Endothelial cell of umbilical vein (primary cell): ENCODE measurements around the gene TRAPPC2L. TPM values are rescaled to one million over a fixed set of nuclear protein-coding genes. Genes with fewer than 3 reads are reported as not detected.

ENCODE experiments used
- BruUV-seq: library from RNA; stranded (reverse); fragments of 400-500 nt; replicated peaks from 2 replicates; lab custom pipeline; 2021; lab: Mats Ljungman, UMichigan
- CTCF ChIA-PET: fragments of 300-600, 350-600 bp; sonication (Branson Sonifier 250); formaldehyde crosslinking; loops from one replicate; lab custom pipeline; 2021; ENCODE audit warnings: antibody characterized with exemption, inconsistent platforms; lab: Charles Lee
- POLR2A ChIA-PET: fragments of 300-600, 350-600 bp; sonication (Branson Sonifier 250); formaldehyde crosslinking; loops from one replicate; lab custom pipeline; 2021; ENCODE audit warnings: antibody characterized with exemption, inconsistent platforms; lab: Charles Lee
- DNase-seq: peaks from one replicate; pipeline ENCODE4 v3.0.0-alpha.2; 2011; ENCODE audit warnings: low read depth, low spot score
- FAIRE-seq: peaks from 2 replicates; lab custom pipeline; 2011; peaks lifted over from hg19 to GRCh38; lab: Jason Lieb, UNC
- H2AFZ ChIP-seq: 2 replicates; pipeline ENCODE4 v1.6.0; 2012; ENCODE audit warnings: low read depth, low read length, control low read depth, inconsistent platforms
- H3K27ac ChIP-seq: 2 replicates; pipeline ENCODE4 v1.5.1; 2011; ENCODE audit warnings: low read depth, mild to moderate bottlenecking, control low read depth, low read length, moderate library complexity; ENCODE audit not compliant: insufficient read depth
- H3K27me3 ChIP-seq, 2 experiments: 2 replicates each; pipeline versions ENCODE4 v1.6.0 to v1.6.1; 2011; ENCODE audit warnings: low read length in 2 of 2, mixed read lengths in 1 of 2; ENCODE audit not compliant: control insufficient read depth in 2 of 2, insufficient read depth in 2 of 2
- H3K36me3 ChIP-seq, 2 experiments: 2 replicates in 1 of 2; 3 replicates in 1 of 2; pipeline ENCODE4 v1.5.1; 2011; ENCODE audit warnings: low read length in 2 of 2, mild to moderate bottlenecking in 1 of 2, moderate library complexity in 1 of 2; ENCODE audit not compliant: control insufficient read depth in 2 of 2, insufficient read depth in 2 of 2; ENCODE audit errors: extremely low read depth in 1 of 2
- H3K4me1 ChIP-seq: 3 replicates; pipeline ENCODE4 v1.5.1; 2011; ENCODE audit warnings: mild to moderate bottlenecking, low read length; ENCODE audit not compliant: control insufficient read depth, insufficient read depth; ENCODE audit errors: extremely low read depth
- H3K4me2 ChIP-seq: 2 replicates; pipeline ENCODE4 v1.6.1; 2011; ENCODE audit warnings: low read length, control low read depth, mixed read lengths; ENCODE audit not compliant: insufficient read depth
- H3K4me3 ChIP-seq, 3 experiments: fragments of 200-600 bp in 1 of 3; sonication (generic), shearing (Covaris generic) in 1 of 3; replicated peaks in 1 of 3; 2 replicates each; pipeline ENCODE4 v1.5.1; 2011 to 2016; ENCODE audit warnings: control low read depth in 3 of 3, low read length in 3 of 3, mild to moderate bottlenecking in 2 of 3, inconsistent platforms in 1 of 3, low read depth in 1 of 3, moderate library complexity in 1 of 3; ENCODE audit not compliant: insufficient read depth in 1 of 3
- H3K79me2 ChIP-seq: 2 replicates; pipeline ENCODE4 v1.6.0; 2012; ENCODE audit warnings: low read length, inconsistent platforms; ENCODE audit not compliant: control insufficient read depth, insufficient read depth
- H3K9ac ChIP-seq: replicated peaks from 2 replicates; pipeline ENCODE3; 2011; ENCODE audit warnings: low read length, control low read depth; ENCODE audit not compliant: insufficient read depth; ENCODE audit errors: extremely low read depth
- H3K9me1 ChIP-seq: replicated peaks from 3 replicates; pipeline ENCODE4 v1.6.0; 2011; ENCODE audit warnings: mild to moderate bottlenecking, low read length; ENCODE audit not compliant: control insufficient read depth, insufficient read depth; ENCODE audit errors: extremely low read depth
- H3K9me3 ChIP-seq: replicated peaks from 2 replicates; pipeline ENCODE4 v1.5.1; 2012; ENCODE audit warnings: low read length, inconsistent platforms; ENCODE audit not compliant: control insufficient read depth, insufficient read depth
- H4K20me1 ChIP-seq: replicated peaks from 2 replicates; pipeline ENCODE3; 2011; ENCODE audit warnings: mild to moderate bottlenecking, low read length; ENCODE audit not compliant: control insufficient read depth, insufficient read depth; ENCODE audit errors: extremely low read depth
- EZH2 ChIP-seq: IDR thresholded peaks from 2 replicates; pipeline ENCODE4 v1.6.1; 2012; ENCODE audit warnings: borderline replicate concordance, low read depth, mild to moderate bottlenecking, moderate library complexity, low read length, inconsistent platforms; ENCODE audit not compliant: severe bottlenecking
- FOS ChIP-seq: IDR thresholded peaks from 2 replicates; pipeline ENCODE4 v1.6.1; 2011; ENCODE audit warnings: mild to moderate bottlenecking, low read length, moderate library complexity, borderline replicate concordance; ENCODE audit not compliant: insufficient read depth
- GATA2 ChIP-seq: IDR thresholded peaks from 2 replicates; pipeline ENCODE4 v1.7.0; 2011; ENCODE audit warnings: low read depth, mild to moderate bottlenecking, moderate library complexity, mixed read lengths, low read length; ENCODE audit not compliant: insufficient read length, insufficient read depth
- JUN ChIP-seq: IDR thresholded peaks from 2 replicates; pipeline ENCODE4 v1.6.1; 2011; ENCODE audit warnings: borderline replicate concordance, low read depth; ENCODE audit not compliant: insufficient read length, insufficient read depth
- MYC ChIP-seq: IDR thresholded peaks from one replicate; pipeline ENCODE4 v1.6.1; 2011; ENCODE audit warnings: mild to moderate bottlenecking, low read depth, low read length
- POLR2A ChIP-seq: IDR thresholded peaks from 2 replicates; pipeline ENCODE4 v1.6.1; 2012; ENCODE audit warnings: low read depth, mild to moderate bottlenecking, control low read depth, low read length
- POLR2AphosphoS5 ChIP-seq: IDR thresholded peaks from 2 replicates; pipeline ENCODE4 v1.6.1; 2012; ENCODE audit warnings: low read depth, mild to moderate bottlenecking, control low read depth, low read length, moderate library complexity; ENCODE audit not compliant: insufficient read depth
- dilution Hi-C: fragments of 300-500 bp; cut with MboI; formaldehyde crosslinking; loops from one replicate; pipeline ENCODE4 v1.15.0; 2019; ENCODE audit warnings: low sequenced_read_pairs; ENCODE audit not compliant: extremely low pct_ligation_motif_present
- intact Hi-C: fragments of 100-400 bp; cut with micrococcal nuclease; formaldehyde crosslinking; loops from one replicate; pipeline ENCODE4 v1.10.0; 2022
- polyA plus RNA-seq, 4 experiments: library from polyadenylated mRNA; depleted of rRNA in 3 of 4; stranded (reverse) in 3 of 4; unstranded in 1 of 4; fragments of >200 nt; gene quantifications; 2 replicates each; pipeline versions ENCODE4 v1.2.1 to v1.2.3, GENCODE V29; 2011 to 2012; ENCODE audit warnings: missing spikeins in 1 of 4
- total RNA-seq: library from RNA; stranded (reverse); gene quantifications from 2 replicates; pipeline ENCODE4 v1.2.3, GENCODE V29; 2021
- TF ChIP-seq, protein P1 (sequence below), 2 donors: IDR thresholded peaks; 1 replicate in 1 of 2; 2 replicates in 1 of 2; pipeline ENCODE4 v1.5.1; 2011; ENCODE audit warnings: low read length in 2 of 2, mild to moderate bottlenecking in 2 of 2, moderate library complexity in 2 of 2, control low read depth in 1 of 2, inconsistent platforms in 1 of 2, low read depth in 1 of 2; ENCODE audit not compliant: insufficient read depth in 1 of 2; ENCODE audit errors: extremely low read depth in 1 of 2
- TF ChIP-seq, protein P2 (sequence below): IDR thresholded peaks from 2 replicates; pipeline ENCODE4 v1.6.1; 2011; ENCODE audit not compliant: insufficient read depth, insufficient read length

Gene TRAPPC2L
- total and polyA plus RNA-seq, 2 donors (not counting 3 experiments of a cell fraction or from before 2014, with no cell fraction given): 61.9 to 131 TPM

DNA sequence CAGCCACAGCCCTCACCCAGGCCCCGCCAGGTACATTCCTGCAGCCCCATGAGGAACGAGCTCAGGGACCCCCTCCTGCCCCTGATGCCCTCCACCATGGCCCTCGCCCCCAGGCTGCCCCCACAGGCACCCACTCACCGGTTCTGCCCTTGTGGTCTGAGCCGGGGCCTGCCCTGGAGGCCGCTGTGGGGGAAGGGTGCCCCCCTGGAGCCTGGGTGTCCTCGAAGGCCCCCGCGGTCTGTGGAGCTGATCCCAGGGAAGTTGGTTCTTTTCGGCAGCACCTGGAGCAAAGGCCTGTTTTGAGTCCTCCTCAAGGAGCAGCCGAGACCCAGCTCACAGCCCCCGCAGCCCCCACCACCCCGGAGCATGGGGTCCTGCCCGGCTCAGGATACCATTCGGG is 7.2 kb downstream of the TRAPPC2L start:
- Histone ChIP-seq H3K36me3 (peaks cover 0 to 24% of the 10 kb centered on the region in 2 experiments), H3K4me1 (no peaks in the 10 kb centered on the region), H3K9me1 (no peaks in the 10 kb centered on the region), H2AFZ (no peak overlapping the region), H3K27me3 (no peaks in the 10 kb centered on the region), H3K9me3 (no peaks in the 10 kb centered on the region), H3K4me2 (no peak overlapping the region), H3K9ac (no peak overlapping the region), H3K27ac (no peak overlapping the region), H4K20me1 (no peaks in the 10 kb centered on the region), H3K79me2 (no peaks in the 10 kb centered on the region), H3K4me3 (no peak overlapping the region)
- CTCF ChIA-PET: interaction anchor here (1.1 kb wide), 1 partner anchor 16 kb away, joined by 3 read pairs; no protein-coding TSS in a partner anchor
- no peak for TF ChIP-seq EZH2
- no peak for TF ChIP-seq POLR2A
- TF ChIP-seq, protein P1, sequence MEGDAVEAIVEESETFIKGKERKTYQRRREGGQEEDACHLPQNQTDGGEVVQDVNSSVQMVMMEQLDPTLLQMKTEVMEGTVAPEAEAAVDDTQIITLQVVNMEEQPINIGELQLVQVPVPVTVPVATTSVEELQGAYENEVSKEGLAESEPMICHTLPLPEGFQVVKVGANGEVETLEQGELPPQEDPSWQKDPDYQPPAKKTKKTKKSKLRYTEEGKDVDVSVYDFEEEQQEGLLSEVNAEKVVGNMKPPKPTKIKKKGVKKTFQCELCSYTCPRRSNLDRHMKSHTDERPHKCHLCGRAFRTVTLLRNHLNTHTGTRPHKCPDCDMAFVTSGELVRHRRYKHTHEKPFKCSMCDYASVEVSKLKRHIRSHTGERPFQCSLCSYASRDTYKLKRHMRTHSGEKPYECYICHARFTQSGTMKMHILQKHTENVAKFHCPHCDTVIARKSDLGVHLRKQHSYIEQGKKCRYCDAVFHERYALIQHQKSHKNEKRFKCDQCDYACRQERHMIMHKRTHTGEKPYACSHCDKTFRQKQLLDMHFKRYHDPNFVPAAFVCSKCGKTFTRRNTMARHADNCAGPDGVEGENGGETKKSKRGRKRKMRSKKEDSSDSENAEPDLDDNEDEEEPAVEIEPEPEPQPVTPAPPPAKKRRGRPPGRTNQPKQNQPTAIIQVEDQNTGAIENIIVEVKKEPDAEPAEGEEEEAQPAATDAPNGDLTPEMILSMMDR (IDR thresholded peaks at IDR 0.05; ENCODE audit: extremely low read depth in 1 of 2, insufficient read depth in 1 of 2, low read depth in 1 of 2, low read length in 2 of 2): no peak
- TF ChIP-seq, protein P2, sequence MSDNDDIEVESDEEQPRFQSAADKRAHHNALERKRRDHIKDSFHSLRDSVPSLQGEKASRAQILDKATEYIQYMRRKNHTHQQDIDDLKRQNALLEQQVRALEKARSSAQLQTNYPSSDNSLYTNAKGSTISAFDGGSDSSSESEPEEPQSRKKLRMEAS: no peak
- POLR2A ChIA-PET: no interaction called here
- no TSS peak for BruUV-seq
- DNase-seq (no peak), FAIRE-seq (no peak)
- intact Hi-C loops: no loop called here
- dilution Hi-C loops: no loop called here

DNA sequence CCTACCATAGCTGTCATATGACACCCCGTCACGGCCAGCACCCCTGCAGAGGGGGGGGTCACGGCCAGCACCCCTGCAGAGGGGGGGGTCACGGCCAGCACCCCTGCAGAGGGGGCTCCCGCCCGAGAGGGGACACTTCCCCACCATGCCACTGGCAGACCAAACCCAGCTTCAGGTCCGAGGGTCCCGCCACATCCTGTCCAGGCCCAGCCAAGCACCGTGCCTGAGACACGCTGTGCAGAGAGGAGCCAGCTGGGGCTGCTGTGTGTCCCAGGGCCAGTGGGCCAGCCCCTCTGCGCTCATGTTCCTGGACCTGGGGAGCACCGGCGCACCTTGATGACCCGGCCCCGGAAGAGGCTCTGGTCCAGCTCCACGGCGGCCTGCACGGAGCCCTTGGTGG is 7.6 kb downstream of the TRAPPC2L start:
- Histone ChIP-seq H4K20me1 (no peaks in the 10 kb centered on the region), H2AFZ (no peak overlapping the region), H3K9me1 (no peaks in the 10 kb centered on the region), H3K4me3 (no peak overlapping the region), H3K36me3 (peaks cover 0 to 20% of the 10 kb centered on the region in 2 experiments), H3K9ac (no peak overlapping the region), H3K4me1 (no peaks in the 10 kb centered on the region), H3K27ac (no peak overlapping the region), H3K9me3 (no peaks in the 10 kb centered on the region), H3K79me2 (no peaks in the 10 kb centered on the region), H3K4me2 (no peak overlapping the region), H3K27me3 (no peaks in the 10 kb centered on the region)
- FAIRE-seq: no peak
- TF ChIP-seq JUN: no peak
- TF ChIP-seq GATA2: no peak
- TF ChIP-seq MYC: no peak
- TF ChIP-seq, protein P1 (IDR thresholded peaks at IDR 0.05; ENCODE audit: extremely low read depth in 1 of 2, insufficient read depth in 1 of 2, low read depth in 1 of 2, low read length in 2 of 2): no peak
- TF ChIP-seq, protein P2: no peak
- TF ChIP-seq FOS: no peak
- TF ChIP-seq POLR2AphosphoS5: no peak
- no peak for TF ChIP-seq POLR2A
- TF ChIP-seq EZH2: no peak
- ChIA-PET POLR2A (no interaction called here), CTCF (interaction anchor here (1.1 kb wide), 1 partner anchor 16 kb away, joined by 3 read pairs; no protein-coding TSS in a partner anchor)
- no TSS peak for BruUV-seq
- intact Hi-C loops (no loop called here), dilution Hi-C loops (no loop called here)
- DNase-seq: no peak
